Measurements from ENCODE around the gene LITAFD.
"Not testable (repeated sequence)": the region's sequence is repeated elsewhere in the genome, so short reads cannot be mapped to it uniquely, and the experiment has no call there.

LITAFD gene

GRCh38 chr16:8882041-8882617 is at the start of gene LITAFD:
Gene LITAFD (plus strand): TSS chr16:8882351. CDS start chr16:8884356, 2,005 bp downstream.
- no peak for DNase-seq

GRCh38 chr16:8832717-8833105 is 49.4 kb upstream of the LITAFD start:
- DNase-seq = no peak

GRCh38 chr16:8836797-8837196 is 45.4 kb upstream of the LITAFD start:
- DNase-seq = not testable (repeated sequence)

- not testable (repeated sequence) for DNase-seq
Measured at GRCh38 chr16:8837594-8837993, 44.6 kb upstream of the LITAFD start.

- DNase-seq = not testable (repeated sequence)
Measured at GRCh38 chr16:8842016-8842415, 40.1 kb upstream of the LITAFD start.

GRCh38 chr16:8843296-8843695 is 38.9 kb upstream of the LITAFD start:
- not testable (repeated sequence) for DNase-seq

GRCh38 chr16:8845699-8846298 is 36.4 kb upstream of the LITAFD start:
- no peak for DNase-seq

- no peak for DNase-seq
Measured at GRCh38 chr16:8846401-8846932, 35.7 kb upstream of the LITAFD start.

GRCh38 chr16:8847145-8847544 is 35.0 kb upstream of the LITAFD start:
- DNase-seq = no peak

- DNase-seq = no peak
Measured at GRCh38 chr16:8847623-8848022, 34.5 kb upstream of the LITAFD start.

GRCh38 chr16:8848231-8848938 is 33.8 kb upstream of the LITAFD start:
- no peak for DNase-seq

GRCh38 chr16:8848939-8849391 is 33.2 kb upstream of the LITAFD start:
- no peak for DNase-seq

GRCh38 chr16:8849411-8850011 is 32.6 kb upstream of the LITAFD start:
- DNase-seq = no peak

GRCh38 chr16:8850279-8850885 is 31.8 kb upstream of the LITAFD start:
- no peak for DNase-seq

- DNase-seq = no peak
Measured at GRCh38 chr16:8851761-8852403, 30.3 kb upstream of the LITAFD start.

GRCh38 chr16:8852534-8852933 is 29.6 kb upstream of the LITAFD start:
- no peak for DNase-seq

GRCh38 chr16:8853150-8853549 is 29.0 kb upstream of the LITAFD start:
- DNase-seq = no peak

- no peak for DNase-seq
Measured at GRCh38 chr16:8853611-8854010, 28.5 kb upstream of the LITAFD start.

- no peak for DNase-seq
Measured at GRCh38 chr16:8854298-8854948, 27.7 kb upstream of the LITAFD start.

- DNase-seq = no peak
Measured at GRCh38 chr16:8855051-8855786, 26.9 kb upstream of the LITAFD start.

GRCh38 chr16:8855972-8856371 is 26.2 kb upstream of the LITAFD start:
- DNase-seq = no peak
